GM19455 (cell line): ENCODE results near the gene RAB7A.

Experiments
- ATAC-seq: cut with Tn5 transposase; IDR thresholded peaks from one replicate; pipeline ENCODE4 v1.9.1; 2021; ENCODE audit not compliant: unreplicated experiment

Gene RAB7A

GRCh38 chr3:128726023-128727016 lies at the start of gene RAB7A:
RAB7A (plus strand) TSS chr3:128726183; CDS start chr3:128795368, 69,185 bp downstream.
- ATAC-seq: peak; percentile 88

DNA sequence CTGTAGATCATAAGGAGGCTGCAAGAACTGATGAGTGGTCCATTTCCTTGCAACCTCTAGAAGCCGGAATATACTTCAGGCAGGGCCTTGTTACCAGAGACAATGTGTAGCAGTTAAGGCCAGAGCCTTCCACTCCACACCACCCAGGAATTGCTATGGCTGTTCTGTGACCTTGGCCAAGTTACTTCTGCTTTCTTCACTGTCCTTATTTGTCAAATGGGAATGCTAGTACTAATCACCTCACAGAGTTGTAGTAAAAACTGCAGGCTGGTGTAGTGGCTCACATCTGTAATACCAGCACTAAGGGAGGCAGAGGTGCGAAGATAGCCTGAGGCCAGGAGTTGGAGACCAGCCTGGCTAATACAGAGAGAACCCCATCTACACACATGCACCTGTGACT lies 46.6 kb upstream of the RAB7A start:
- ATAC-seq: no peak

- peak; percentile 94 for ATAC-seq
Observed at GRCh38 chr3:128680603-128681368, 45.2 kb upstream of the RAB7A start.

GRCh38 chr3:128681369-128681829 lies 44.6 kb upstream of the RAB7A start:
- no peak for ATAC-seq

GRCh38 chr3:128683957-128684356 lies 42.0 kb upstream of the RAB7A start:
- ATAC-seq: no peak

DNA sequence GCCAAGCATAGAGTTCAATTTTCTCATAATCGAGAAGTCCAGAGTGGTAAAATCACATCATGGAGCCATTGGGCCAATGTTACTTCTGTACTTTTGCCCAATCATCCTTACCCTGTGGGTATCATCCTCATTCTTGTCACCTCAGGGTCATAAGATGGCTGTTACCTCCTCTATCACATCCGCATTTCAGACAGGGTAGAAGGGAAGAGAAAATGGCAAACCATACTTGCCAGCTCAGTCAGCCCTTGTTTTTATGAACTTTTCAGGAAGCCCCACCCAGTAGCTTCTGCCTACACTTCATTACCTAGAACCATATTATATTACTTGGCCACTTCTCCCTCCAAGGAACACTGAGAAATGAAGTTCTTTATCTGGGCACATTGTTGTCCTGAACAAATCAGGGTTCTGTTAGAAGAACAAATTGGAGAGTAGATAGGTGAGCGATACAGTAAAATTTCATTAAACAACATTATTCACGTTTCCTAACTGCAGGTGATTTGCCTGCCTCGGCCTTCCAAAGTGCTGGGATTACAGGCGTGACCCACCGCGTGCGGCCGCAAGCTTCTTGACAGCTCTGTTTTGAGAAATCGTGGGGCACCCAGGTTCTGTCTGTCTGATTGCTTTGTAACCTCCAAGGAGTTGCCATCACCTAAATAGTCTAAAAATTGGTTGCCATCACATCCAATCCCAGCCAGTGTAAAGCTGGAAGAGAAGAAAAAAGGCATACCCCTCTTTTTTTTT lies 40.8 kb upstream of the RAB7A start:
- no peak for ATAC-seq

- no peak for ATAC-seq
Observed at GRCh38 chr3:128686465-128686864, 39.5 kb upstream of the RAB7A start.

GRCh38 chr3:128689060-128689459 lies 36.9 kb upstream of the RAB7A start:
- no peak for ATAC-seq

GRCh38 chr3:128693696-128694095 lies 32.3 kb upstream of the RAB7A start:
- ATAC-seq: no peak

DNA sequence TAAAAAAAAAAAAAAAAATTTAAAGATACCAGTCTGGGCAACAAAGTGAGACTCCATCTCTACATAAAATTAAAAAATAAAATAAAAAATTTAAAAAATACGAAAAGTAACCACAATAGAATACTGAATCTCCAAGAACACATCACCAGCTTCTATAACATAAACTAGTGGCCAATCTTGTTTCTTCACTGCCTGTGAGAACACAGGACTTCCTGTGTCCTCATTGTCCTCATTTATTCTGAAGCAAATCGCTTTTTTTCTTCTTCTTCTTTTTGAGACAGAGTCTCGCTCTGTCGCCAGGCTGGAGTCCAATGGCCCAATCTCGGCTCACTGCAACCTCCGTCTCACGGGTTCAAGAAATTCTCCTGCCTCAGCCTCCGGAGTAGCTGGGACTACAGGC lies 28.6 kb upstream of the RAB7A start:
- ATAC-seq: no peak

DNA sequence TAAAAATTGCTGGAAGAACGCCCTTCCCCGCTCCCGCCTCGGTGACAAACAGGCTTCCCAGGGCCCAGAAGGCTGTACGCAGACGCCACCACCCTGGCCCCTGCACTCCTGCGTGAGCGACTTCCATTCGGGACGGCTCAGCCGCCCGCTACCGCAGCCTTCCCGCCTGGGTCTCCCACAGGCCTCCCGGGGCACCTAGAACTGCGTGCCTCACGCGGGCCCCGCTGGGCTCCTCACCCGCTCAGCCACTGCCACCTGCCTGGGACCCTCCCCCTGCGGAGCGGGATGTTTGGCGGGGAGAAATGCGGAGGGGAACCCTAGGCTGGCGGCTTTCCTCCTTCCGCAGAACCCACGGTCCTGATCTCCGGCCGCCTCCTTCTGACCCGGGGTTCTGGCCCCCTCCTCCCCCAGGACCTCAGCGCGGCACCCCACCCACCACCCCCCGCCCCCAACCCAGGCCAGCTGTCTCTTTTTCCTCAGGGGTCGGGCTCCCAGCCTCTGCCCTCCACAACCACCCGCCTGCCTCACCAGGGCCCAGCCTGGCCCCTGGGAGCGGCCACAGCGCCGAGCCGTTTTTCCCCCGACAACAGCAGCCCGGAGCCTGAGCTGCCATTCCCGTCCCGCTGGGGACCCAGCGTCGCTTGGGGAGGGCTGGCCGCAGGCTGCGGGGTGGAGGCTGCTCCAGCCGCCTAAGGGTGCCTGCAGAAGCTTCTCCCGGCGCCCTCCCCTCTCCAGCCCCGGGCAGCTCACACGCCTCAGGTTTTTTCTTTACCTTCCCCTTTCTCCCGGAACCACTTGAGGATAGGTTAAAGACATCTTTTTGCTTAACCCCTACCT lies 27.6 kb upstream of the RAB7A start:
- ATAC-seq: no peak

- ATAC-seq: no peak
Observed at GRCh38 chr3:128701342-128702212, 24.4 kb upstream of the RAB7A start.

- ATAC-seq: no peak
Observed at GRCh38 chr3:128702391-128702790, 23.6 kb upstream of the RAB7A start.

DNA sequence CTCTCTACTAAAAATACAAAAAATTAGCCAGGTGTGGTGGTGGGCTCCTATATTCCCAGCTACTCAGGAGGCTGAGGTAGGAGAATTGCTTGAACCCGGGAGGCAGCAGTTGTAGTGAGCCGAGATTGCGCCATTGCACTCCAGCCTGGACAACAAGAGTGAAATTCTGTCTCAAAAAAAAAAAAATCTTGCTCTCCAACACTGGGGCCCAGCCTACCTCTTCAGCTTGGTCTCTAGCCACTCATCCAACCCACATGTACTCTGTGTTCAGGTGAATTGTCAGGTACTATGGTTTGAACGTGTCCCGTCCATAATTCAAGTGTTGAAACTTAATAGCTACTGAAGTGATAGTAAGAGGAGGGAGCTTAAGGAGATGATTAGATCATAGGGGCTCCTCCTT lies 22.4 kb upstream of the RAB7A start:
- ATAC-seq: no peak

DNA sequence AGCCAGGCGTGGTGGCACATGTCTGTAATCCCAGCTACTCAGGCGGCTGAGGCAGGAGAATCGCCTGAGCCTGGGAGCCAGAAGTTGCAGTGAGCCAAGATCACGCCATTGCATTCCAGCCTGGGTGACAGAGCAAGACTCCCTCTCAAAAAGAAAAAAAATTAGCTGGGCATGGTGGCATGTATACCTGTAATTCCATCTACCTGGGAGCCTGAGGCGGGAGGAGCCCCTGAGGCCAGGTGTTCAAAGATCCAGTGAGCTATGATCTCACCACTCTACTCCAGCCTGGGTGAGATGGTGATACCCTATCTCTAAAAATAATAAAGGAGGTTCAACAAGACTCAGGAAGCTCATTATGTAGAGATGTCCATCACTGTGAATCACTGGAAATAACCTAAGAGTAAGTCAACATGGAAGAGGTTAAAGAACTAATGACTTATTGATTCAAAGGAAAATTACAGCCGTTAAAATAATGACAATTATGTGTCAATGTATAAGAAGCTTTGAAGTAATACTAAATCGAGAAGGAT lies 19.8 kb upstream of the RAB7A start:
- ATAC-seq: no peak

DNA sequence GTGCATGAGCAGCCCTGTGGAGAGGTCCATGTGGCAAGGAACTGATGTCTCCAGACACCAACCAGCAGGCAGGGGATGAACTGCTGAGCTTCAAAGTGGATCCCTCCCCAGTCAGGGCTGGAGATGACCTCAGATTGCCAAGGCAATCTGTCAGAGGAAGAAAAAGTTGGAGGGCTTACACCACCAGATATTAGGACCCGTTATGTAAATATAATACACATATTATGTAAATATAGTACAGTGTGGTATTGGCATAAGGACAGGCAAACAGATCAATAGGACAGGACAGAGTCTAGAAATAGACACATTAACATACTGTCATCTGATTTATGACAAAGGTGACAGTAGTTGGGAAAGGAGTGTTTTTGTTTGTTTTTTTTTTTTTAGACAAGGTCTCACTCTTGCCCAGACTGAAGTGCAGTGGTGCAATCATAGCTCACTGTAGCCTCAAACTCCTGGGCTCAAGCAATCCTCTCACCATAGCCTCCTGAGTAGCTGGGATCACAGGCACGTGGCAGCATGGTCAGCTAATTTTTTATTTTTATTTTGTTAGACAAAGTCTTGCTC lies 18.0 kb upstream of the RAB7A start:
- ATAC-seq: no peak

GRCh38 chr3:128709038-128709437 lies 16.9 kb upstream of the RAB7A start:
- no peak for ATAC-seq

GRCh38 chr3:128709506-128710210 lies 16.3 kb upstream of the RAB7A start:
- ATAC-seq: no peak
